ENCODE measurements around the gene SPTLC3.

The SPTLC3 gene

DNA sequence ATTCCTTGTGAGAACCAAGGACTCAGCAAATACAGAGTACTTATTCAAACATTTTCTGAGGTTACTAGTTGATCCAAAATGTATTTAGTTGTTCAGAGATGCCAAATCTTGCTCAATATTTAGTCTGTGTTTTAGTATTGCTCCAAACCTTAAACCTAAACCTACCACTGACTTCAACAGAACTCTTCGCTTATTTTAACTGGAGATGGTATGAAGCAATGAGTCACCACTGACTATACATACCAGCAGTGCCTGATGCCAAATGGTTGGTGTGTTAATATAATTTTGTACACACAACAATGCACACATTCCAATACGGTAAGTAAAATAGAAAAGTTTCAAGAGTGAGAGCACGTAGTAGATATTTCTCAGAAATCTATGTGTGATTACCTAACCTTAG, 1.9 kb upstream of the SPTLC3 start:
- TF ChIP-seq, protein P1, sequence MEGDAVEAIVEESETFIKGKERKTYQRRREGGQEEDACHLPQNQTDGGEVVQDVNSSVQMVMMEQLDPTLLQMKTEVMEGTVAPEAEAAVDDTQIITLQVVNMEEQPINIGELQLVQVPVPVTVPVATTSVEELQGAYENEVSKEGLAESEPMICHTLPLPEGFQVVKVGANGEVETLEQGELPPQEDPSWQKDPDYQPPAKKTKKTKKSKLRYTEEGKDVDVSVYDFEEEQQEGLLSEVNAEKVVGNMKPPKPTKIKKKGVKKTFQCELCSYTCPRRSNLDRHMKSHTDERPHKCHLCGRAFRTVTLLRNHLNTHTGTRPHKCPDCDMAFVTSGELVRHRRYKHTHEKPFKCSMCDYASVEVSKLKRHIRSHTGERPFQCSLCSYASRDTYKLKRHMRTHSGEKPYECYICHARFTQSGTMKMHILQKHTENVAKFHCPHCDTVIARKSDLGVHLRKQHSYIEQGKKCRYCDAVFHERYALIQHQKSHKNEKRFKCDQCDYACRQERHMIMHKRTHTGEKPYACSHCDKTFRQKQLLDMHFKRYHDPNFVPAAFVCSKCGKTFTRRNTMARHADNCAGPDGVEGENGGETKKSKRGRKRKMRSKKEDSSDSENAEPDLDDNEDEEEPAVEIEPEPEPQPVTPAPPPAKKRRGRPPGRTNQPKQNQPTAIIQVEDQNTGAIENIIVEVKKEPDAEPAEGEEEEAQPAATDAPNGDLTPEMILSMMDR (IDR thresholded peaks at IDR 0.05; ENCODE audit: low read depth, low read length) = no peak
- no peak for DNase-seq (ENCODE audit: extremely low read depth, low read depth)

DNA sequence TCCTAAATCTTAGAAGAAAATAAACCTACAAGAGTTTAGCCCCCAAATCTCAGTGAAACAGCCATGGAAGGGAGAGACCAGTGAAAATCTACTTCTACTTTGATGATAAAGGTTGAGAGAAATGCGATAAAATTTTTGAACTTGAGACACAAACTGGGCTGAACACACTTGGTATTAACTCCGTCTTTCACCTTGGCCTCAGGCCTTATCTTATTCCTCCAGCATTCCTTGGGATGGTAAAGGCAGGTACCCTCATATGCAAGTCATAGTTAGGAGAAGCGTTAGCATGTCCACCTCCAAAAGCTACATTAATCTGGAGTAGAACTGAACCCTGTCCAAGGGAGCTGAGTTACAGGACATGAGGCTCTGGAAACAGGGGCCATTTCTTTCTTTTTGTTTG, 1.2 kb upstream of the SPTLC3 start:
- DNase-seq (ENCODE audit: extremely low read depth, low read depth) = no peak
- TF ChIP-seq, protein P1 (IDR thresholded peaks at IDR 0.05; ENCODE audit: low read depth, low read length) = no peak

DNA sequence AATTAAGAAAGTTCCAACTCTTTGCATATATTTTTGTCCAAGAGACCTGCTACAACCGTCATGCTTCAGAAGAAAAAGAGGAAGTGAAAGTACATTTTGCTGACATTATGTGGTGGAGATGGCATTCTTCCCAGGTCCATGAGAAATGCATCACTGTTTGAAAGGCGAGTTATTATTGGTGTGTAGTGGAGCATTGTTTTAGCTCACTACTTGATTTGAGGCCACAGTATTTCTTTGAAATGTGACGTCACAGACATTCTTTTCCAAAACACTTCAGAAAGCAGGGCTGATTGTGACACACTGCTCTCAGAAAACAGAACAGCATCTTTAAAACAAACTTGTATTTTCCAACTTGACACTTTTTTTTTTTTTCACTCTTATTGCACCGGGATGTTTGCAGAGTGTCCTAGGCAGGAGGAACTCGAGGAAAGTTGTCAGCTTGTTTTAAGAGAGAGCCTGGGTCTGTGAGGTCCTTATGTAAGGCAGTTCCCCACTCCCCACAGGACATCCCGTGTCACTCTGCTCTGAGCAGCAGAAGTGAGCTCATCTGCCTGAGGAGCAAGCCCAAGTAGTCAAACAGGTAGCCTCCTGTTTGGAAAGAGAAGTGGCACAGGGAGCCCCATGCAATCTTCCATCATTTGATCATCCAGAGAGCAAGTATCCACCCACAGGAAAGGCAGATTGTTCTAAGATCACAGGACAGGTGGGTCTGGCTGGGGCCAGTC, 1.1 kb downstream of the SPTLC3 start:
- TF ChIP-seq, protein P1 (IDR thresholded peaks at IDR 0.05; ENCODE audit: low read depth, low read length) = no peak
- DNase-seq (ENCODE audit: extremely low read depth, low read depth) = peak; percentile 73

DNA sequence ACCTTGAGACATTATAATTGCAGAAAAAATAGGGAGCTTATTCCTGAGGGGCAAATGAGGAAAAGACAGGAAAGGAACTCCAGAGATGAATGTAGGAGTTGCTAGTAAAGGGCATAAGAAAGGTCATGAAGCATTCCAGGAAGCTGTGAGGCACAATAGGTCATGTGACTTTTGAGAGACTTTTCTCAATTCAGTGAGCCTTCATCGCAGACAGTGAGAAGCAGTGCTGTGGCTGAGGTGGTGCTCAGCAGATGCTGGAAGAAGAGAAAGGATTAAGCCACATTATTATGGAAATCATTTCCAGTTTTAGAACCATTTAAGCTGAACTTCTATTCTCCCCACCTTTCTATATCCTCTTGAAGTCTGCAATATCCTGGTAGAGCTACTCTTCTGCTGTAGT, 4.1 kb downstream of the SPTLC3 start:
- DNase-seq (ENCODE audit: extremely low read depth, low read depth) = no peak
- TF ChIP-seq, protein P1 (IDR thresholded peaks at IDR 0.05; ENCODE audit: low read depth, low read length) = no peak

DNA sequence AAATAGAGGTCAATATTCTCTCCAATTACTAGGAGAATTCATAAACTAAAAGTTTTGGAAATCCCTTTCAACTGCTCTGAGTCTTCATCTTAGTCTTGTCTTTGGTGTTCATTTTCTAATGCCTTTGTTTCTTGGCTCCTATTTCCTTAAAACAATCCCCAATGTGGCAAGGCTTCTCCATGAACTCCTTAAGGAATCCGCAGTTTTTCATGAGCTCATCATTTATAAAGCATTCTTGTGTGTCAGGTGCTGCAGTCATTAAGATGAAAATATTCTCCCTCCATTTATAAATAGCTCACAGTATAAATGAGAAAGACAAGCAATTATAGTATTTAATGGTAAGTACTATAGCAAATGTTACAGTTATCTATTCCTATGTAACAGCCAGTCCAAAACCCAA, 4.6 kb downstream of the SPTLC3 start:
- no peak for DNase-seq (ENCODE audit: extremely low read depth, low read depth)
- TF ChIP-seq, protein P1 (IDR thresholded peaks at IDR 0.05; ENCODE audit: low read depth, low read length) = no peak

DNA sequence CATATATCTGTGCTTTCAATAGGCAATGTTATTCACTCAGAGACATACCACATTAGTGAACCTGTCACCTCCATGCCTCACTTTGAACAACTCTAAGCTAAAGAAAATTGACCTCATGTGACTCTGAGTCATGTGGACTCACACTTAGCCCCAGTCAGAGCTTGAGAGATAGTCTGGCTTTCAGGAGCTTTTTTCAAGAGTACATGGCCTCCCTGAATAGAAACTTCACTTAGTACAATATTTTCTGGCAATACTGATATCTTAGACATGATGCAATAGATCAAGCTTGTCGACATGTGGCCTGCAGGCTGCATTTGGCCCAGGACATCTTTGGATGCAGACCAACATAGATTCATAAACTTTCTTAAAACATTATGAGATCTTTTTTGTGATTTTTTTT, 8.5 kb downstream of the SPTLC3 start:
- no peak for DNase-seq (ENCODE audit: extremely low read depth, low read depth)
- TF ChIP-seq, protein P1 (IDR thresholded peaks at IDR 0.05; ENCODE audit: low read depth, low read length) = no peak

DNA sequence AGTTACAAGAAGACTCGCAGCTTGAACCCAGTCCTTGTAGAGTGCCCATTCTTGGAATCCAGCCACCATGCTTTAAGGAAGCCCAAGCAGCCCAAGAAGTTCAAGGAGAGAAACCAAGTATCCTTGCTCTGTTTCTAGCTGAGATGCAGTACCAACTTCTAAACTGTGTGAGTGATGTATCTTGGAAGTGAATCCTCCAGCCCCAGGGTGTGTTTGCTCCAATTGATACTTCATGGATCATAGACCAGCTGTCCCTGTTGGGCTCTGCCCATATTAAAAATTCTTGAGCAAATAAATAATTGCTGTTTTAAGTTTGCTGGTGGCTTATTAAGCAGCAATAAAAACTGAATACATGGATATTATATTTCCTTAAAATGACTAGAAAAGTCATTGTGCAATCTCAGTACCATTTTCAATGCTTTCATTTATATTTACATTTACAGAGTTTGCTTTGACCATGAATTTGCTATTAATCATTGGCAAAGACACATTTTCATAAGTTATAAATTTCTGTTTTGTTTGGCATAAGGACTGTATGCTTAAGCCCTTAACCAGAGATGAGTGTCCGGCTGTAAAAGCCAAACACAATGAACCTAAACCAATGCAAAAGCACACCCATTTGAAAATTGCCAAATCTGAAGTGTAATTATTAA, 9.2 kb downstream of the SPTLC3 start:
- no peak for DNase-seq (ENCODE audit: extremely low read depth, low read depth)
- TF ChIP-seq, protein P1 (IDR thresholded peaks at IDR 0.05; ENCODE audit: low read depth, low read length) = no peak

Data from AG09319 (cell line).